Stimulated activated CD8-positive, alpha-beta memory T cell treated with anti-CD3 and anti-CD28 coated beads, Interleukin-4, amount 100 ng/mL, for 1 hour (primary cell): ENCODE data around the gene EIF1.
"Not testable (repeated sequence)": the region's sequence is repeated elsewhere in the genome, so short reads cannot be mapped to it uniquely, and the experiment has no call there.

Experiments
- DNase-seq, 2 donors: peaks; one replicate each; pipeline ENCODE4 v3.0.0-alpha.2; 2020; ENCODE audit warnings: low read depth in 2 of 2, low spot score in 1 of 2

The EIF1 gene

DNA sequence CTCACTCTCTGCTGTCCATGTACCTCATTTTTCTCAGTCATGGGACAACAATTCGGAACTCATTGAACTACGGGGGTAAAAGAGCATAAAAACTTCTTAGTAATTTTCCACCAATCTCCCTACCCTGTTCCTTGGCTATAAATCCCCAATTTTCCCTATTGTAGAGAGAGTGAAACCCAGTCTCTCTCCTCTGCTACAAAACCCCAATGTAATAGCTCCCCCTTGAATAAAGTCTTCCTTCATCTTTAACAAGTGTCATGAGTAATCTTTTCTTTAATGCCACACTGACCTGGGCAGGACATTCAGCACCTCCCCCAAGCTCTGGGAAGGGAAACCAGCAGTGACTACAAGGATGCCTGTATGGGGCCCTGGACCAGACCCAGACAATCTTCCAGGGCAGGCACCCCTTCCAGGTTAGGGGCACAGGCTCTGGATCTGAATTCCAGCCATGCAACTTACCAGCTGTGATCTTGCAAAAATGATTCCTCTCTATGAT, 10.2 kb upstream of the EIF1 start:
- no peak for DNase-seq

DNA sequence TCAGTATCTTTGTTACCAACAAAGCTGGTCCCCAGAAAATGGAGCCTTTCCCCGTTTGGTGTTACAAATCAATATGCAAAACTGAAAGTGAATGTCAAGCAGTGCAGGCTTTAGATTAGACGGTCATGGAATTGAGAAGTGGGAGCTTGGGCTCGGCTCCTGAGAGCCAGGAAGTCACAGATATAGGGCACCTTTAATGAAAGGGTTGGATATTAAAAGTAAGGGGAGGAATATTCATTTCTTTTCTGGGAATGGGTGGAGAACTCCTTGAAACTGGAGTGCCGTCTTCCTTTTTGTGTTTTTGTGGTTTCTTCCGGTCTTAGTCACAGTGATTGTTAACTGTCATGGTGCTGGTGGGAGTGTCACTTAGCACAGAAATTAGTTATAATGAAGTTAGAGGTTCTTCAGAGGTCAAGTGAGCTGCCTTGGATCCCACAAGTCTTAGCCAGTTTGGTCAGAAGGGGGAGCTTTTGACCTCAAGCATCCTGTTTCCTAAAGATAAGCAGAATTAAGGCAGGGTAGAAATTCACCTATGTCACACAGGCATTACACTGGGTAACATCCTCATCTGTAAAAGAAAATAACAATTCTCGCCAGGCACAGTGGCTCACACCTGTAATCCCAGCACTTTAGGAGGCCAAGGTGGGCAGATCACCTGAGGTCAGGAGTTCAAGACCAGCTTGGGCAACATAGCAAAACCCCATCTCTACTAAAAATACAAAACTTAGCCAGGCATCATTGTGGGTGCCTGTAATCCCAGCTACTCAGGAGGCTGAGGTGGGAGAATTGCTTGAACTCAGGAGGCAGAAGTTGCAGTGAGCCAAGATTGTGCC, 9.6 kb upstream of the EIF1 start:
- no peak for DNase-seq

DNA sequence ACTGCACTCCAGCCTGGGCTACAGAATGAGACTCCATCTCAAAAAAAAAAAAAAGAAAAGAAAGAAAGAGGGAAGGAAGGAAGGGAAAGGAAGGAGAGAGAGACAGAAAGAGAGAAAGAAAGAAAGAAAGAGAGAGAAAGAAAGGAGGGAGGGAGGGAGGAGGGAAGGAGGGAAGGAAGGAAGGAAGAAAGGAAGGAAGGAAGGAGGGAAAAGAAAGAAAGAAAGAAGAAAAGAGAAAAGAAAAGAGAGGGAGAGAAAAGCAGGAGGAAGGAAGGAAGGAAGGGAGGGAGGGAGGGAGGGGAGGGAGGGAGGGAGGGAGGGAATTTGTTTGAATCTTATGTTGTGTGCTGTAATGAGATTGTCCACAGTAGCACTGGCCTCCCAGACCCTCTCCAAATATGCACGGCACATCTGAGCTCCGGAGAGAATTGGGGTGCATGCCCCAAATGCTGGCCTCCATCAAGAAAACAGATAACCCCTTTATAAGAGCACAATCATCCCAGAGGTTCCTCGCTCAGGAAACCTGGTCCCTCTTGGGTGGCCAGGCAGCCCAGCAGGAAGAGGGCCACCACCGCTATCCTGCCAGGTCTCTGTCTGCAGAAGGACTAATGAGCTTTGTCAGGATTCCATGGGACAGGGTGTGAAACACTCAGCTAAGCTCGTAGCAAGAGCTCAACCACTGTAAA, 8.8 kb upstream of the EIF1 start:
- DNase-seq = no peak

DNA sequence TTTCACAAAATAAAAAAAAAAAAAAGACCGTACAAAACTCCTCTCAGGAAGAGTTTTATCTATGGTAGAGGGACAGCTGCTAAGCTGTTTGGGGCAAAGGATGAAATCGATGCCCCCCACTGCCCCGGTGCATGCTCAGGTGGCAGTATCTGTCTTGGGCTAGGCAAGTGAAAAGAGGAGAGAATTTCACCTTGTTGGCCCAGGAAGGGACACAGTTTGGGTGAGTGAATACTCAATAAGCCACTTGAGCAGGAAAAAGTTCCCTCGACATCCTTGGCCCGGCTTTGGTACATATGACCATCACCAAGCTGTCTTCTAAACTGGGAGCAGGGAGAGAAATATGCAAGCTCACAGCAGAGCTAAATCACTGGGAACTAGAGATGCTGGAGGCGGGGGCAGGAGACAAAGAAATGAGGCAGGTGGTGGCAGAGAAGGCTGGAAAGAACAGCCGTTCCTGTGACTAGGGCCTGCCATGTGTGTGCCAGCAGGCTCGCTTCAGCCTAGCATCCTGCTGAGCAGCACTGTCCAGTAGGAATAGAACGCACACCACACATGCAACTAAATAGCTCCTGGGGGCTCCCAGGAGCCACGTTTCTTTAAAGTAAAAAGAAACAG, 8.2 kb upstream of the EIF1 start:
- DNase-seq = no peak

DNA sequence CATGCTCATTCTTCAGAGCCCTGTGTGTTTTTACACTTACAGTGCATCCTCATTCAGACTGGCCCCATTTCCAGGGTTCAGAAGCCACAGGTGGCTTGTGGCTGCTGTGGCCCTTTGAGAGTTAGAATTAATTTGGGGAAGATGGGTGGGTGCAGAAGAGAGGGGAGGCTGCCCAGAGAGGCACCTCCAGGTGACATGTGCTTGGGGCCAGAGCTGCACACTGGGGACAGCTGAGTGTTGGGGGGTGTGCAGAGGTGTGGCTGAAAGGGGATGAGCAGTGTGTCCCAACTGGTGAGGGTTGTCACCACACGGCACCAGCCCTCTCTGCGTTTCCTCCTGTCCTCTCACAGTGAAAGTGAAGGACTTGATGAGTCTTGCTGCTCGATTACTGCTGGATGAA, 6.9 kb upstream of the EIF1 start:
- no peak for DNase-seq

DNA sequence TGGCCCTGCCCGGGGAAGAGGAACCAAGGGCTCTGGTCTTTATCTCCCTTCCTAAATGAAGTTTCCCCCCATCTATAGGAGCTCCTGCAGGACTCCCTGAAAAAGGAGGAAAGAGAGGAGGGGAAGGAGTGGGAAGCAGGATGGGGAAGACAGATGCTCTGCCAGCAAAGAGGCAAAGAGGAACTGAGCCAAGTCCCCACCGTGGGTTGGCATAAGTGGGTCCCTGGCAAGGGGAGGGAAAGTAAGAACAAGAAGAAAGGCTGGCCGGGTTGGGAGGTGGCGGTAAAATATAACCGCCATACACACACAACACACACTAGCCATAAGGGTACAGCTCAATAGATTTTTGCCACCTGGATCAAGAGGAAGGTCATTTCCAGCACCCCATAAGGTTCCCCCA, 6.1 kb upstream of the EIF1 start:
- DNase-seq = no peak

DNA sequence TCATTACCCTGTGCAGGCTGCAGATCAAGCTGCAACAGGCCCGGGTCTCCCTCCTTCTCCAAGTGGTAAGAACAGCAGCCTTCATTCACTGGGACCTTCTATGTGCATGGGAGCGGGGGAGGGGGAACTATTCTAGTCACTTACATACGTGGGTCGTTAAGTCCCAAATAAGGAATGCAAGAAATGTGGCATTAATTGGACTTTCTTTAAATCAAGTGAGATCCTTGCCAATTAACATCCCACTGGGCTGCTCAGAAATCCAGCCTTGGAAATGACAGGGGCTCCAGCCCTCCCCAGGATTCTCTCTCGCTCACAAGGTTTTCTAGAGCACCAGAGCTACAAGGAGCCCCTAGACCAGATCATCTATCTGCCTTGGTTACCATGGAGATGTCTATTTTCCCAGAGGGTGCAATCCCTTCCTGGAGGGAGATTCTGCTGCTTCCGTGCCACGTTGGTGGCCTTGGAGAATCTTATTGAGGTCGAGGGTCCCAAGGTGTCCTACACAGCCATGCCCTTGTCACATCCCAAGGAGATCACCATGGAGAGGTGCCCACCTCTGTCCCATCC, 5.2 kb upstream of the EIF1 start:
- no peak for DNase-seq

DNA sequence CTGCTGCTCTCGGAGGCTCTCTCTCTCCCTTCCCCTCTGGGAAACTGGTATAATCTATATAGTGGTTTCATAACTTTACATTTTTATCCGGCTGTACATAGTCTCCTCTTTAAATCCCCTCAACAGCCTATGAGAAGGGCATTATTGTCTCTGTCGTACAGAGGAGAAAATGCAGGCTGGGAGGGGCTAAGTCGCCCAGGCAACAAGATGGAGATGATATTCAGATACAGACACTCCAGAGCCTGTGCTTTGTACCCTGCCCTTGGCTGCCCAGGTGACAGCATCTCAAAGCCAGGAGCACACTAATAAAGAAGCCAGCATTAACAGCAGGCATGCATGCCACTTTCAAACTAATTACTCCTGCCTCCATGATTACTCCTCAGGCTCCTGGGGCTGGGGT, 4.7 kb upstream of the EIF1 start:
- no peak for DNase-seq

DNA sequence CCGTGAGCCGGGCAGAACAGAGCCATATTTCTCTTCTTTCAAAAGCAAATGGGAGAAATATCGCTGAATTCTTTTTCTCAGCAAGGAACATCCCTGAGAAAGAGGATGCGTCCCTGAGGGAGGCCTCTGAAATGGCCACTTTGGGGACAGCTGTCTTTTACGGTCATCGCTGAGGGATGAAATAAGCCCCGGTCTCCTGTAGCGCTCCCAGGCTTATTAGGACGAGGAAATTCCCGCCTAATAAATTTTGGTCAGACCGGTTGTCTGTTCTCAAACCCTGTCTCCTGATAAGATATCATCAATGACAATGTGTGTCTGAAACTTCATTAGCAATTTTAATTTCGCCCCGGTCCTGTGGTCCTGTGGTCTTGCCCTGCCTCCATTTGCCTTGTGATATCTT, 2.9 kb upstream of the EIF1 start:
- DNase-seq = not testable (repeated sequence)

DNA sequence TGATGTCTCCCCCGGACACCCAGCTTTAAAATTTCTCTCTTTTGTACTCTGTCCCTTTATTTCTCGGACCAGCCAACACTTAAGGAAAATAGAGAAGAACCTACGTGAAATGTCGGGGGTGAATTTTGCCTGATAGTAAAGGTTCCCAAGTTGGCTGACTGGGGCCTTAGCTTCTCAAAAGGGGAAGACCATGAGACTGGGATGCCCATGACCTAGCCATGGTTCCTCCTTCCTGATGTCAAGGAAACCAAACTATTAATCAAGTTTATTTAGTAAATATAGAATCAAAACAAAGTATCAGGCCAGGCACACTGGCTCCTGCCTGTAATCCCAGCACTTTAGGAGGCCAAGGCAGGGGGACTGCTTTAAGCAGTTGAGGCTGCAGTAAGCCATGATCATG, 2.4 kb upstream of the EIF1 start:
- no peak for DNase-seq

DNA sequence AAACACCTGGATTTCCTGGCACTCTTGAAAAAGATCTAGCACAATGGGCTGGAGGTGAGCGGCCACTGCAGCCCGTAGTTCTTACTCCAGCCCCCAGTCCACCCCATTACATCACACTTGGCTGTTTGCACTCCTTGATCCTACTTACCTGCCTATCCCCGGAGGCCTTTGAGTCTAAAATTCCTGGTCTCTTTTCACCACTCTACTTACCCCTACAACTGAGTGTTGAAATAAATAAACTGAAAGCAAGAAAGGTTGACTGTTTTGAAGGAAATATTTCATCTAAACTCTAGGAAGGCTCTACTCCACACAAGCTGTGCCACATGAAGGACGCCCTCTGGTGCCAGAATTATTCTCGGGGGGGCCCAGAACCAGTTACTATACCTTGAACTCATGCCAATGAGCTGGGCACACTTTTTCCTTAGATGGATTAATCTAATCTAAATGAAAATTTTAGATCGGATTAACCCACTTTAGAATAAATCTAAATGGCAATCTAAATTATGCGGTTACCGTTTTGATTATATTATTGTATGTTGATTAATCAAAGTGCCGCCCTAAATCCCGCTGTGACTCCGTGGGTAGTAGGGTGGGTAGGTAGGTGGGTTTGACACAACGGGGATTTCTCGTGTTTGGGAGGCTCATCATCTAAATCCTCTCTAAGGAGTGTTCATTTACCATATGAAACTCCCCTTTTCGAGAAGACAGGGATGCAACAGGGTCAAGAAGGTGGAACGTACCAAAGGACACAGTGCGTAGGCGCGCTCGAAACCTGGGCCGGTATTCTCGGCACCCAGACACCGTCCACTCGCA, 651 bp upstream of the EIF1 start:
- peak in 1 of 2 donors; percentile 45 for DNase-seq

DNA sequence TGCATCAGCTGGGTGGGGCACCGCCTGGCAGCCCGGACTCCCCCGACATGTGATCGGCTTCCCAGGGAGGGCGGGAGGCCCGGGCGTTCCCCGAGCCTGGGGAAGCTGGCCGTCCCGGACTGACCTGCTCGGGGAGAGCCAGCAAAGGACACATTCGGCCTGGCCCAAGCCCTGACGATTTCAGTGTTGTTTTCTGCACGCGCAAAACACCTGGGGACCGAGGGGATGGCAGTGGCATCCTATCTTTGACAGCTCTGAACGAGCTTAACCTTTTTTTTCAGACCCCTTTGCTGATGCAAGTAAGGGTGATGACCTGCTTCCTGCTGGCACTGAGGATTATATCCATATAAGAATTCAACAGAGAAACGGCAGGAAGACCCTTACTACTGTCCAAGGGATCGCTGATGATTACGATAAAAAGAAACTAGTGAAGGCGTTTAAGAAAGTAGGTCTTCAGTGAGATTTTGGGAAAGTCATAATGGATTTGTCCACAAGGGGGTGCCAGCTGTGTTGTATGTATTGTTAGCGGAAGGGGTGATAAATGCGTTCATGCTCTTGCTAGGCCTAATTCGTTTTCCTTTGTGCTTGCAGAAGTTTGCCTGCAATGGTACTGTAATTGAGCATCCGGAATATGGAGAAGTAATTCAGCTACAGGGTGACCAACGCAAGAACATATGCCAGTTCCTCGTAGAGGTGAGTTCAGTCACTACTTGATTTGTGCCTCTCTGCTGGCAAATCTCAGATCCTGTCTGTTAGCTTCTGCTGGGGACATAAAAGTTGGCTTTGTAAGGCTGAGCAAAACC, 1.0 kb downstream of the EIF1 start:
- no peak for DNase-seq

DNA sequence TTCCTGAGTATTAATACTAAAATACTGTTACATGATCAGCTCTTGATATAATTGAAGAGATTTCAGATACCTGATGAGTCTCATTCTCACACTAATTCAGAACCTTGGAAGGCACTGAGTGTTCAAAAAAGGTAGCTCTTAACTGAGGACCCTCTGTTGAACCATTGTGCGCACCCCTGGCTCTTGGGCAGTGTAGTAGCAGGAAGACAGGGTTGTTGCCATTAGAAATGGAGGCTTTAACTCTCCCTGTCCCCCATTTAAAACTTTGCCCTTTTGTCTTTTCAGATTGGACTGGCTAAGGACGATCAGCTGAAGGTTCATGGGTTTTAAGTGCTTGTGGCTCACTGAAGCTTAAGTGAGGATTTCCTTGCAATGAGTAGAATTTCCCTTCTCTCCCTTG, 1.8 kb downstream of the EIF1 start:
- DNase-seq = no peak

DNA sequence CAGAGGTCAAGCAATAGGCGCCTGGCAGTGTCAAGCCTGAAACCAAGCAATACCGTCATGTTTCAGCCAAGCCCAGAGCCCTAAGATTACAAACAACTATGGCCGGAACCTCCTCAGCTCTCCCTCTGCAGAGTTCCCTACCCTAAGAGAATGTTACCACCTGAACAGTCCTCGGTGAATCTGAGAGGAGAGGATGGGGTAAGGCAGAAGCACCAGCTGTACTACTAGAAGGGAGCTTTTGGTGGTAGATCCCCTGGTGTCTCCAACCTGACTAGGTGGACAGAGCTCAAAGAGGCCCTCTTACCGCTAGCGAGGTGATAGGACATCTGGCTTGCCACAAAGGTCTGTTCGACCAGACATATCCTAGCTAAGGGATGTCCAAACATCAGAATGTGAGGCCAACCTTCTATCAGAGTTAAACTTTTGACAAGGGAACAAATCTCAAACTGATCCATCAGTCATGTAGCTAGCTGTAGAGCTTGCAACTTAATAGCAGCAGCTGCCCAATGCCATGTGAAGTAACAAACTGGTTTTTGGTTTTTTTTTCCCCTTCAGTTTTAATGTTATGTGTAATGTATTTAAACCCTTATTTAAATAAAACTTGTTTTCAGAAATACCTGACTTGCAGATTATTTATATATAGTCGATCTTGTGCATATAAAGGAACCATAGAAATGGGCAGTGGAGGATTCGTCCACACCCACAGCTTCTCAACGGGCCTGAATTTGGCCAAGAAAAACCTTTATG, 2.5 kb downstream of the EIF1 start:
- no peak for DNase-seq

DNA sequence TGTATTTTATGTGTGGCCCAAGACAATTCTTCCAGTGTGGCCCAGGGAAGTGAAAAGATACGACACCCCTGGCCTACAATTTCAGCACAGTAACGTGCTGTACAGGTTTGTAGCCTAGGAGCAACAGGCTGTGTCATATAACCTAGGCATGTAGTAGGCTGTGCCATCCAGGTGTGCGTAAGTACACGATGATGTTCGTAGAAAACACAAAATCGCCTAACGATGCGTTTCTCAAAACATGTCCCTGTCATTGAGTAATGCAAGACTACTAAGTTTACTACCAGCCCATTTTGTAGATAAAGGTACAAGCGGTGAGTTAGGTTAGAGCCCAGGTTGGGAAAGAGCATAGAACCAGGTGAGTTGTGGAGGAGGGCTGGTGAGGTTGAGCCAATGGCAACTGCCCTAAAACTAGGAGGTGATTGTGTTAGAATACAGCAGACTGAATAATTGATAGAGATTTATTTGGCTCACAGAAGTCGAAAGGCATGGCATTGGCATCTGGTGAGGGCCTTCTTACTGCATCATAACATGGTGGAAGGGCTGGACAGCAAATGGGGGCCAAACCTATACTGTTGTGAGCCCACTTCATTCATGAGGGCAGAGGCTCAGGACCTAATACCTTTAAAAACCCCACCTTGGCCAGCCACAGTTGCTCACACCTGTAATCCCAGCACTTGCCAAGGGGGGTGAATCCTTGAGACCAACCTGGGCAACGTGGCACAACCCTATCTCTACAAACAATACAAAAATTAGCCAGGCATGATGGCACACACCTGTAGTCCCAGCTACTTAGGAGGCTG, 4.2 kb downstream of the EIF1 start:
- DNase-seq = no peak

DNA sequence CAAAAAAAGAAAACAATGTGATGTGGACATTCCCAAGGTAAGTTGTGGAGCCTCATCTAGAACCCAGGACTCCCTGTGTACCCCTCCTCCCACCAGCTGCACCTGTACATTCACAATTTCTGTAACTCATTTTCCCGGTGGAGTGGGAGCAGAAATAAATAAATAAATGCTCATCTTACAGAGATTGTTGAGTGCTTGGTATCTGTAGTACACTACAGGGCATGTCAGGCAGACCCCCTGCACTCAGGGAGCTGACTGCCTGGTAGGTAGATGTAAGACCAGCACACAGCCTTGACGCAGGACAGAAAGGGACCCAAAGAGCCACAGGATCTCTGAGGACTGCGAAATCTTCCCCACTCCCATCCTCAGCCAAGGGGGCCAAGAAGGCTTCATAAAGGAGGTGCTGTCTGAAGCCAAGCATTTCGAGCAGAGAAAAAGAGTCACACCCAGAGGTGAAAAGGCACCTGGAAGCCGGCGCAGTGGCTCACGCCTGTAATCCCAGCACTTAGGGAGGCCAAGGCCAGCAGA, 6.5 kb downstream of the EIF1 start:
- no peak for DNase-seq

DNA sequence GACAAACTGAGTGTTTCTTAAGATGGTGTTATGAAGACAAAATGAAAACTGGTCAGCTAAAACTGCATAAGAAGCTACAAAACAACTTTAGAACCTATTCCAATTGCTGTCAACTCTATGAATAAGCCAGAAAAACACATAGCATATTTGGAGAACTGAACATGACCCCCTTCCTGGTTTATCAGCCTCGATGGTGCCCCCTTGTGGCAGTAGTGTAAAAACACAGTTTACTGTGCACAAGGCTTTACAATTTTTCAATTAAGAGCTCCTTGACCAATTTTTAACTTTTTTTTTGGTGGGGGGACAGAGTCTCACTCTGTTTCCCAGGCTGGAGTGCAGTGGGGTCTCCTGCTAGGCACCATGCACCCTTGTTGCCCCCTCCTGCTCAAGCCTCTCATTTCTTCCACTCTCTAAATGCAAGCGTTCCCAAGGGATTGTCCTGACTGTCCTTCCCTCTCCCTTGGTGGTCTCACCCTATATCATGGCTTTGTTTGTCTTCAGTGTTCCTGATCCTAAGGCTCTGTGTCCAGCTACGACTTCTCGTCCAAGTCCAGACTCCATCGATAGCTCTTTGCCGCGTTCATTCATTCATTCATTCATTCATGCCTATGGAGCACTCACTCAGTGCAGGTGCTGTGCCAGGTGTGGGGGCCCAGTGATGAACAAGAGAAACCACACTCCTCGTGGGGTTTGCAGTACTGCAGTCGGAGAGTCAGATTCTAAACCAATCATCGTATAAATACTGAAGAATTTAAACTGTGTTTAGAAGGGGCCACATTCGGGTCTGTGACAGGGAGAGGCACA, 7.5 kb downstream of the EIF1 start:
- peak; percentile 49 to 63 for DNase-seq
